ENCODE measurements around the gene OST4. TPM values are rescaled to one million over a fixed set of nuclear protein-coding genes. Genes with fewer than 3 reads are reported as not detected.

Gene OST4
- total and polyA plus RNA-seq, 2 donors from 2014 or later, result 260 to 718 TPM

- Histone ChIP-seq H3K4me1 (ENCODE audit: control insufficient read depth in 2 of 3, insufficient read depth in 2 of 3, low read depth in 1 of 3, low read length in 3 of 3) (peaks cover 0 to 14% (median 5%) of the 10 kb centered on the region in 3 donors), H3K27me3 (ENCODE audit: control insufficient read depth, insufficient read depth, low read length) (no peaks in the 10 kb centered on the region), H3K36me3 (ENCODE audit: control insufficient read depth in 2 of 3, insufficient read depth in 3 of 3, low read length in 3 of 3) (no peaks in the 10 kb centered on the region), H3K4me3 (ENCODE audit: low read length in 3 of 3) (peak overlapping the region; percentile 18 to 92 (median 55)), H3K9ac (ENCODE audit: low read length in 3 of 3) (peak overlapping the region in 1 of 3 donors; percentile 13), H3K9me3 (ENCODE audit: control insufficient read depth in 2 of 3, insufficient read depth in 1 of 3, low read length in 3 of 3) (no peaks in the 10 kb centered on the region), H3K27ac (ENCODE audit: low read depth in 2 of 2, low read length in 2 of 2) (no peak overlapping the region)
- intact Hi-C loops (cut with DNase I), result no loop called here
- no peak for TF ChIP-seq CTCF (IDR thresholded peaks at IDR 0.05; ENCODE audit: borderline replicate concordance, extremely low read depth, insufficient read depth)
- no peak for FAIRE-seq
- DNase-seq, result peak in 2 of 5 donors; percentile 23 to 29
Measured at GRCh38 chr2:27087823-27088410, 16.5 kb upstream of the OST4 start.

- DNase-seq (peak in 4 of 5 donors; percentile 51 to 89 (median 76)), FAIRE-seq (no peak)
- Histone ChIP-seq H3K4me1 (ENCODE audit: control insufficient read depth in 2 of 3, insufficient read depth in 2 of 3, low read depth in 1 of 3, low read length in 3 of 3) (peaks cover 0 to 7% (median 5%) of the 10 kb centered on the region in 3 donors), H3K36me3 (ENCODE audit: control insufficient read depth in 2 of 3, insufficient read depth in 3 of 3, low read length in 3 of 3) (no peaks in the 10 kb centered on the region), H3K9me3 (ENCODE audit: control insufficient read depth in 2 of 3, insufficient read depth in 1 of 3, low read length in 3 of 3) (no peaks in the 10 kb centered on the region), H3K4me3 (ENCODE audit: low read length in 3 of 3) (peak within 1 kb of the TSS; percentile 58 to 92 (median 68)), H3K27me3 (ENCODE audit: control insufficient read depth, insufficient read depth, low read length) (no peaks in the 10 kb centered on the region), H3K9ac (ENCODE audit: low read length in 3 of 3) (peak within 1 kb of the TSS; percentile 8 to 42 (median 34)), H3K27ac (ENCODE audit: low read depth in 2 of 2, low read length in 2 of 2) (peak within 1 kb of the TSS; percentile 67 to 85)
- intact Hi-C loops (cut with DNase I), result no loop called here
- TF ChIP-seq CTCF (IDR thresholded peaks at IDR 0.05; ENCODE audit: borderline replicate concordance, extremely low read depth, insufficient read depth), result no peak
Measured at GRCh38 chr2:27086724-27087593, 15.5 kb upstream of the OST4 start, which contains the start of gene KHK. KHK (plus strand) TSS chr2:27086772; CDS start chr2:27087260, 488 bp downstream.

GRCh38 chr2:27086090-27086723 lies 14.8 kb upstream of the OST4 start:
- H3K9ac ChIP-seq (ENCODE audit: low read length in 3 of 3), result peak overlapping the region in 2 of 3 donors; percentile 8 to 34
- FAIRE-seq, result no peak

More at GRCh38 chr2:27086090-27086723, 14.8 kb upstream of the OST4 start:
- Histone ChIP-seq H3K36me3 (ENCODE audit: control insufficient read depth in 2 of 3, insufficient read depth in 3 of 3, low read length in 3 of 3) (no peaks in the 10 kb centered on the region), H3K27me3 (ENCODE audit: control insufficient read depth, insufficient read depth, low read length) (no peaks in the 10 kb centered on the region), H3K4me1 (ENCODE audit: control insufficient read depth in 2 of 3, insufficient read depth in 2 of 3, low read depth in 1 of 3, low read length in 3 of 3) (peaks cover 0 to 13% (median 5%) of the 10 kb centered on the region in 3 donors), H3K9me3 (ENCODE audit: control insufficient read depth in 2 of 3, insufficient read depth in 1 of 3, low read length in 3 of 3) (no peaks in the 10 kb centered on the region), H3K27ac (ENCODE audit: low read depth in 2 of 2, low read length in 2 of 2) (peak overlapping the region; percentile 67 to 85), H3K4me3 (ENCODE audit: low read length in 3 of 3) (peak overlapping the region in 2 of 3 donors; percentile 58 to 67)
- TF ChIP-seq CTCF (IDR thresholded peaks at IDR 0.05; ENCODE audit: borderline replicate concordance, extremely low read depth, insufficient read depth), result peak; percentile 94
- peak; percentile 96 to 98 (median 97) for DNase-seq
- intact Hi-C loops (cut with DNase I), result no loop called here

All from kidney (tissue), 14 donors.